SU-DHL-6 (cell line): ENCODE results near the gene TJP1.
"Not testable (repeated sequence)": the region's sequence is repeated elsewhere in the genome, so short reads cannot be mapped to it uniquely, and the experiment has no call there.

Experiments
- H2AFZ ChIP-seq: fragments of 200-600 bp; sonication (generic); 2 replicates; pipeline ENCODE4 v1.6.1; 2014; ENCODE audit warnings: low read depth, mild to moderate bottlenecking, moderate library complexity, mixed read lengths, antibody characterized with exemption, low read length; ENCODE audit not compliant: severe bottlenecking
- H3F3A ChIP-seq: fragments of 200-600 bp; shearing (Covaris generic); 2 replicates; pipeline ENCODE4 v1.6.0; 2016; ENCODE audit warnings: antibody characterized with exemption, mild to moderate bottlenecking; ENCODE audit not compliant: insufficient read depth
- H3K27ac ChIP-seq: fragments of 200-600 bp; sonication (generic); 2 replicates; pipeline ENCODE4 v1.5.1; 2016; ENCODE audit warnings: low read depth, mild to moderate bottlenecking, low read length, moderate library complexity, mixed read lengths
- H3K27me3 ChIP-seq: fragments of 200-600 bp; sonication (generic), shearing (Covaris generic); 2 replicates; pipeline ENCODE4 v1.6.0; 2014; ENCODE audit warnings: mild to moderate bottlenecking, low read length
- H3K36me3 ChIP-seq: fragments of 200-600 bp; sonication (generic); 2 replicates; pipeline ENCODE4 v1.6.1; 2014; ENCODE audit warnings: mild to moderate bottlenecking, low read length, mixed read lengths
- H3K4me2 ChIP-seq: fragments of 300-600, 200-600 bp; shearing (Covaris generic), sonication (generic); 2 replicates; pipeline ENCODE4 v1.6.0; 2014; ENCODE audit warnings: low read length, low read depth, mild to moderate bottlenecking; ENCODE audit not compliant: poor library complexity, severe bottlenecking
- H3K4me3 ChIP-seq: fragments of 200-600 bp; sonication (generic); 2 replicates; pipeline ENCODE4 v1.5.1; 2014; ENCODE audit warnings: antibody characterized with exemption, low read length, mild to moderate bottlenecking, mixed read lengths; ENCODE audit not compliant: insufficient read depth, poor library complexity, severe bottlenecking
- H3K79me2 ChIP-seq: fragments of 200-600 bp; sonication (generic); 2 replicates; pipeline ENCODE4 v1.6.1; 2014; ENCODE audit warnings: mild to moderate bottlenecking, low read length, moderate library complexity; ENCODE audit not compliant: insufficient read depth
- H3K9ac ChIP-seq: fragments of 200-600 bp; sonication (generic); 2 replicates; pipeline ENCODE4 v1.7.0; 2014; ENCODE audit warnings: mild to moderate bottlenecking, low read length
- H3K9me2 ChIP-seq: fragments of 200-600 bp; sonication (generic); replicated peaks from 2 replicates; pipeline ENCODE4 v1.6.1; 2014; ENCODE audit warnings: low read length; ENCODE audit not compliant: insufficient read depth
- H3K9me3 ChIP-seq: fragments of 200-600 bp; sonication (generic); 2 replicates; pipeline ENCODE4 v1.6.1; 2014; ENCODE audit warnings: low read length, mixed read lengths; ENCODE audit not compliant: insufficient read depth
- H4K20me1 ChIP-seq: fragments of 200-600 bp; sonication (generic); 2 replicates; pipeline ENCODE4 v1.6.1; 2014; ENCODE audit warnings: low read depth, mild to moderate bottlenecking, antibody characterized with exemption, low read length, moderate library complexity, mixed read lengths
- EZH2phosphoT487 ChIP-seq: fragments of 200-600 bp; sonication (generic), shearing (Covaris generic); conservative IDR thresholded peaks from 2 replicates; pipeline ENCODE4 v1.6.1; 2018; ENCODE audit warnings: mild to moderate bottlenecking, antibody characterized with exemption, low read length, moderate library complexity, mixed read lengths
- TF ChIP-seq, protein P1 (sequence below): fragments of 200-600 bp; sonication (generic); IDR thresholded peaks from one replicate; pipeline ENCODE4 v1.5.1; 2017; ENCODE audit warnings: antibody characterized with exemption, mild to moderate bottlenecking, low read length, moderate library complexity; ENCODE audit not compliant: insufficient read depth, poor library complexity, severe bottlenecking

The TJP1 gene

DNA sequence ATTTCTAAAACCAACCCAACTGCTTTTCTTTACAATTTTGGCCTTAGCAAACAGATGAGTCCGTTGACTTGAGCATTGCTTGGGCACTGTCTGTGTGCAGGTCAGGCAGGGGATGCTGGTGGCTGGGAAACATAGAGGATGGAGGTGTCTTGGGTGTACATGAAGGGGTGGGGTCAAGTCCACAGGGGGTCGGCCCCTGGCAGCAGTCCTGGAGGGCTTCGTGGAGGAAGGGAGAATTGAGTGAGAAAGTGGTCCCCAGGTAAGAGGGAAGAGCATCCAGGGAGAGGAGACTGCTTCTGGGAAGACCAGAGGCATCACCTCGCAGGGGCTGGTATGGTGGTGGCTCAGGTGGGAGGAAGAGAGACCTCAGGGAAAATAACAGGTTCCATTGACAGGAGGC lies 144.8 kb downstream of the TJP1 start:
- H3K79me2 ChIP-seq: no peaks in the 10 kb centered on the region
- TF ChIP-seq EZH2phosphoT487: no peak
- TF ChIP-seq, protein P1, sequence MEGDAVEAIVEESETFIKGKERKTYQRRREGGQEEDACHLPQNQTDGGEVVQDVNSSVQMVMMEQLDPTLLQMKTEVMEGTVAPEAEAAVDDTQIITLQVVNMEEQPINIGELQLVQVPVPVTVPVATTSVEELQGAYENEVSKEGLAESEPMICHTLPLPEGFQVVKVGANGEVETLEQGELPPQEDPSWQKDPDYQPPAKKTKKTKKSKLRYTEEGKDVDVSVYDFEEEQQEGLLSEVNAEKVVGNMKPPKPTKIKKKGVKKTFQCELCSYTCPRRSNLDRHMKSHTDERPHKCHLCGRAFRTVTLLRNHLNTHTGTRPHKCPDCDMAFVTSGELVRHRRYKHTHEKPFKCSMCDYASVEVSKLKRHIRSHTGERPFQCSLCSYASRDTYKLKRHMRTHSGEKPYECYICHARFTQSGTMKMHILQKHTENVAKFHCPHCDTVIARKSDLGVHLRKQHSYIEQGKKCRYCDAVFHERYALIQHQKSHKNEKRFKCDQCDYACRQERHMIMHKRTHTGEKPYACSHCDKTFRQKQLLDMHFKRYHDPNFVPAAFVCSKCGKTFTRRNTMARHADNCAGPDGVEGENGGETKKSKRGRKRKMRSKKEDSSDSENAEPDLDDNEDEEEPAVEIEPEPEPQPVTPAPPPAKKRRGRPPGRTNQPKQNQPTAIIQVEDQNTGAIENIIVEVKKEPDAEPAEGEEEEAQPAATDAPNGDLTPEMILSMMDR: no peak
- H3F3A ChIP-seq: no peaks in the 10 kb centered on the region
- no peak overlapping the region for H3K9ac ChIP-seq
- H3K9me3 ChIP-seq: no peaks in the 10 kb centered on the region
- H3K4me2 ChIP-seq: no peak overlapping the region
- H3K4me3 ChIP-seq: no peak overlapping the region
- H4K20me1 ChIP-seq: no peaks in the 10 kb centered on the region
- no peak overlapping the region for H2AFZ ChIP-seq
- H3K27me3 ChIP-seq: no peaks in the 10 kb centered on the region
- H3K27ac ChIP-seq: no peak overlapping the region
- H3K36me3 ChIP-seq: no peaks in the 10 kb centered on the region
- H3K9me2 ChIP-seq: no peaks in the 10 kb centered on the region

DNA sequence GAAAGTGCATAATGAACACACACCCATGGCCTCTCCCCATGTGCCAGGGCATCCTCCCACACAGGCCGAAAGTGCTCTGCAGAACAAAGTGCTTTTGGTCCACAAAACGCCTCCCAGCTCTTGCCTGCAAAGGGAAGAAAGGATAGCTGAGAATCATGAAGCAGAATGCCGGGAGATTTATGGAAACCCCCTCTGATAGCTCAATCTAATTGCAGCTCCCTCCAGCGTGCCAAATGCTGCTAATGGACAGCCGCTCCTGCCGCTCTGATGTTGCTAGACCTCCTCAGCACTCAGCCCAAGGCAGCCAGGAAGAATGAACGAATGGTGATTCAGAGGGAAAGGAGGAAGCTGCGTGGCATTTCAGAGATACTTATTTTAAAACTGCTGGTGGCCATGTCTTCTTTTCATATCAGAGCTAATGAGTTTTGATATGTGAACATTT lies 145.3 kb downstream of the TJP1 start:
- Histone ChIP-seq H3F3A (no peaks in the 10 kb centered on the region), H2AFZ (no peak overlapping the region), H4K20me1 (no peaks in the 10 kb centered on the region), H3K79me2 (no peaks in the 10 kb centered on the region), H3K9me3 (no peaks in the 10 kb centered on the region), H3K27ac (no peak overlapping the region), H3K4me3 (no peak overlapping the region), H3K9ac (no peak overlapping the region), H3K4me2 (no peak overlapping the region), H3K27me3 (no peaks in the 10 kb centered on the region), H3K36me3 (no peaks in the 10 kb centered on the region), H3K9me2 (no peaks in the 10 kb centered on the region)
- TF ChIP-seq EZH2phosphoT487: no peak
- TF ChIP-seq, protein P1: no peak

DNA sequence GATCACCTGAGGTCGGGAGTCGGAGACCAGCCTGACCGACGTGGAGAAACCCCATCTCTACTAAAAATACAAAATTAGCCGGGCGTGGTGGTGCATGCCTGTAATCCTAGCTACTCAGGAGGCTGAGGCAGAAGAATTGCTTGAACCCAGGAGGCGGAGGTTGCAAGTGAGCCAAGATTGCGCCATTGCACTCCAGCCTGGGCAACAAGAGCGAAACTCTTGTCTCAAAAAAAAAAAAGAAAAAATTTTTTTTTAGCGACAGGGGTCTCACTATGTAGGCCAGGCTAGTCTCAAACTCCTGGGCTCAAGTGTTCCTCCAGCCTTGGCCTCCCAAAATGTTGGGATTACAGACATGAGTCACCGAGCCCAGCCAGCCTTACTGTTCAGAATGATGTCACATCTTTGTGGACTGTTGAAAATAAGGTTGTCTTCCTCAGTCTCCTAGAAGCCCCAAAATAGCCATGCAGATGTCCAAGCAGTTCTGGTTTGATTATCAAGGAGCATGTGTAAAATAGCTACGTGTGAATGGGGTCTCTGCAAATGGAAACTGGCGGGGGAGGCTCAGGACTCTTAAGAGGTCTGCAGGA lies 145.8 kb downstream of the TJP1 start:
- not testable (repeated sequence) for H3K27me3 ChIP-seq, H3K79me2 ChIP-seq, H3F3A ChIP-seq, H4K20me1 ChIP-seq, H3K9me3 ChIP-seq, H3K9ac ChIP-seq, H3K4me3 ChIP-seq, H3K36me3 ChIP-seq, H3K27ac ChIP-seq, H3K9me2 ChIP-seq, H3K4me2 ChIP-seq, H2AFZ ChIP-seq

DNA sequence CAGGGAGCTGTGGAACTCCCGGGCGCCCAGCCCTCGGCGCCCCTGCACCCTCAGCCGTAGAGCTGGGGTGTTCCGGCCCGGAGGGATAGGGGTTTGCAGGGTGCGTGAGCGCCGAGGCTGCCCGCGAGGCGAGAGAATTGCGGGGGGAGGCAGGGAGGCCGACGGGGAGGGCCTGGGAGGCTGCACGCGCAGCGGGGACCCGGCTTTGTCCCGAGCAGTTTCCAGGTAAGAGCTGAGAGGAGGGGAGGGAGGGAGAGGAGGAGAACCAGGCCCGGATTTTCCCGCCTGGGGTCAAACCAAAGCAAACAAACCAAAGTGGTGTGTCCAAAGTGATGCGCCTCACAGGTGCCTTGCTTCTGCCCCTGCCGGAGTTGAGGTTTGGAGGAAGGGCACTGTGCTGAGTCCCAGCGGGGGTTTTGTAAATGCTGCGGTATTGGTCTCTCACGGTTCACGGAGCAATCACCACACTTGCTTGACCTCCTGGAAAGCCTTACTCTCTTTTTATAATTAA lies 146.4 kb downstream of the TJP1 start:
- H3F3A ChIP-seq: no peaks in the 10 kb centered on the region
- H4K20me1 ChIP-seq: no peaks in the 10 kb centered on the region
- no peak overlapping the region for H3K27ac ChIP-seq
- H3K9ac ChIP-seq: no peak overlapping the region
- H3K36me3 ChIP-seq: no peaks in the 10 kb centered on the region
- no peak overlapping the region for H2AFZ ChIP-seq
- no peak overlapping the region for H3K4me2 ChIP-seq
- H3K9me2 ChIP-seq: no peaks in the 10 kb centered on the region
- no peak overlapping the region for H3K4me3 ChIP-seq
- H3K9me3 ChIP-seq: no peaks in the 10 kb centered on the region
- TF ChIP-seq, protein P1: no peak
- TF ChIP-seq EZH2phosphoT487: no peak
- no peaks in the 10 kb centered on the region for H3K79me2 ChIP-seq
- no peaks in the 10 kb centered on the region for H3K27me3 ChIP-seq
